ENCODE results near the gene FRMD4A.
A peak's percentile ranks its signal among the peaks of the same experiment; 100 is the strongest.

FRMD4A gene

GRCh38 chr10:13788711-13789447, 541.8 kb downstream of the FRMD4A start:
- H3K36me3 ChIP-seq (ENCODE audit: control insufficient read depth, low read length) = no peaks in the 10 kb centered on the region
- no peaks in the 10 kb centered on the region for H3K27me3 ChIP-seq (ENCODE audit: control insufficient read depth, low read length)
- TF ChIP-seq CTCF (IDR thresholded peaks at IDR 0.05; ENCODE audit: low read depth, low read length, poor library complexity, severe bottlenecking) = no peak
- TF ChIP-seq EZH2phosphoT487 (IDR thresholded peaks at IDR 0.05; ENCODE audit: borderline replicate concordance, low read length) = no peak

DNA sequence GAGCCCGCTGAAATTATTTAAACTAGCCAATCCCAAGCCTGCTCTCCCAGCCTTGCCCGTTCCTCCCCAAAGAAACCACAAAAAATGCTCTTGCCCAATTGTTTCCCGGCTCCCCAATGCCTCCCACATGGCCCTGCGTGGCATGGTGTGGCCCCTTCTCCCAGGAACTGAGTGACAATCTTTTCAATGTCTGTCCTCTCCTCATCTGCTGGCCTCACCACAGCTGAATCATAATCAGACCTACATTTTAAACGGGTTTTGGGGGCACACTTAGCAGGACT, 542.5 kb downstream of the FRMD4A start:
- H3K9me3 ChIP-seq (ENCODE audit: control insufficient read depth, insufficient read depth, low read length) = no peaks in the 10 kb centered on the region
- no peaks in the 10 kb centered on the region for H3K79me2 ChIP-seq (ENCODE audit: control insufficient read depth, low read length)
- no peak overlapping the region for H3K4me3 ChIP-seq (ENCODE audit: low read length)
- H3F3A ChIP-seq (ENCODE audit: control insufficient read depth, insufficient read depth) = peaks cover 12% of the 10 kb centered on the region
- no peaks in the 10 kb centered on the region for H3K36me3 ChIP-seq (ENCODE audit: control insufficient read depth, low read length)
- peak overlapping the region; percentile 29; the same call in 1 of the 2 replicates for H3K4me2 ChIP-seq (ENCODE audit: low read length)
- no peaks in the 10 kb centered on the region for H3K9me2 ChIP-seq (replicated peaks; ENCODE audit: control insufficient read depth, low read length)
- no peak for TF ChIP-seq CTCF (IDR thresholded peaks at IDR 0.05; ENCODE audit: low read depth, low read length, poor library complexity, severe bottlenecking)
- TF ChIP-seq EZH2phosphoT487 (IDR thresholded peaks at IDR 0.05; ENCODE audit: borderline replicate concordance, low read length) = no peak
- no peak overlapping the region for H3K27ac ChIP-seq (ENCODE audit: low read depth, low read length)
- peaks cover 54% of the 10 kb centered on the region for H3K4me1 ChIP-seq (ENCODE audit: control insufficient read depth, low read length)
- H3K27me3 ChIP-seq (ENCODE audit: control insufficient read depth, low read length) = no peaks in the 10 kb centered on the region
- H4K20me1 ChIP-seq (ENCODE audit: control insufficient read depth, insufficient read depth, low read depth, low read length) = no peaks in the 10 kb centered on the region

More at GRCh38 chr10:13788711-13789447, 541.8 kb downstream of the FRMD4A start:
- Histone ChIP-seq H3K27ac (ENCODE audit: low read depth, low read length) (no peak overlapping the region), H3K79me2 (ENCODE audit: control insufficient read depth, low read length) (no peaks in the 10 kb centered on the region), H3K9me2 (replicated peaks; ENCODE audit: control insufficient read depth, low read length) (no peaks in the 10 kb centered on the region), H3K9me3 (ENCODE audit: control insufficient read depth, insufficient read depth, low read length) (no peaks in the 10 kb centered on the region), H3F3A (ENCODE audit: control insufficient read depth, insufficient read depth) (peaks cover 7% of the 10 kb centered on the region), H3K4me1 (ENCODE audit: control insufficient read depth, low read length) (peaks cover 48% of the 10 kb centered on the region), H4K20me1 (ENCODE audit: control insufficient read depth, insufficient read depth, low read depth, low read length) (no peaks in the 10 kb centered on the region), H3K4me2 (ENCODE audit: low read length) (peak overlapping the region; percentile 29), H3K4me3 (ENCODE audit: low read length) (no peak overlapping the region)

- H3K4me3 ChIP-seq (ENCODE audit: low read length) = peak overlapping the region; percentile 67
- H3K36me3 ChIP-seq (ENCODE audit: control insufficient read depth, low read length) = no peaks in the 10 kb centered on the region
- no peaks in the 10 kb centered on the region for H3K27me3 ChIP-seq (ENCODE audit: control insufficient read depth, low read length)
- peak overlapping the region; percentile 89 for H3K4me2 ChIP-seq (ENCODE audit: low read length)
- H3K9me2 ChIP-seq (replicated peaks; ENCODE audit: control insufficient read depth, low read length) = no peaks in the 10 kb centered on the region
- TF ChIP-seq EZH2phosphoT487 (IDR thresholded peaks at IDR 0.05; ENCODE audit: borderline replicate concordance, low read length) (no peak), CTCF (IDR thresholded peaks at IDR 0.05; ENCODE audit: low read depth, low read length, poor library complexity, severe bottlenecking) (no peak)
- H3F3A ChIP-seq (ENCODE audit: control insufficient read depth, insufficient read depth) = peaks cover 16% of the 10 kb centered on the region
- peaks cover 65% of the 10 kb centered on the region for H3K4me1 ChIP-seq (ENCODE audit: control insufficient read depth, low read length)
- no peaks in the 10 kb centered on the region for H3K9me3 ChIP-seq (ENCODE audit: control insufficient read depth, insufficient read depth, low read length)
- H3K27ac ChIP-seq (ENCODE audit: low read depth, low read length) = peak overlapping the region; percentile 80
- no peaks in the 10 kb centered on the region for H3K79me2 ChIP-seq (ENCODE audit: control insufficient read depth, low read length)
- no peaks in the 10 kb centered on the region for H4K20me1 ChIP-seq (ENCODE audit: control insufficient read depth, insufficient read depth, low read depth, low read length)
Observed at GRCh38 chr10:13787015-13787421, 543.7 kb downstream of the FRMD4A start.
